ENCODE data around the gene S100A14. TPM values are rescaled to one million over a fixed set of nuclear protein-coding genes. Genes with fewer than 3 reads are reported as not detected.

The S100A14 gene
- total and polyA plus RNA-seq, 2 of the 13 experiments (the other 11 are each of a cell fraction or from before 2014, with no cell fraction given), result 1.4 to 7.7 TPM

GRCh38 chr1:153631047-153632022, 15.2 kb upstream of the S100A14 start (continued):
- TF ChIP-seq ARID5B (CRISPR knock-in tag; IDR thresholded peaks at IDR 0.05) (0 out of 2 replicates have a peak, but pooled peaks have one; percentile 36), CREB3 (CRISPR knock-in tag; IDR thresholded peaks at IDR 0.05) (no peak), ARID3A (IDR thresholded peaks at IDR 0.05; ENCODE audit: low read depth, low read length) (0 out of 2 replicates have a peak, but pooled peaks have one; percentile 29), RBFOX2 (IDR thresholded peaks at IDR 0.05; ENCODE audit: low read depth, low read length) (peak; percentile 51; the same call in 1 of the 2 replicates), ZBTB34 (CRISPR knock-in tag; IDR thresholded peaks at IDR 0.05) (no peak), HNRNPK (IDR thresholded peaks at IDR 0.05; ENCODE audit: low read depth, low read length, poor library complexity, severe bottlenecking) (peak; percentile 56), TEAD3 (CRISPR knock-in tag; optimal IDR thresholded peaks at IDR 0.05; ENCODE audit: borderline replicate concordance) (peak; percentile 39), FOXA3 (CRISPR knock-in tag; IDR thresholded peaks at IDR 0.05) (peak; percentile 20; the same call in 1 of the 2 replicates), KDM6A (CRISPR knock-in tag; IDR thresholded peaks at IDR 0.05; ENCODE audit: low read depth) (peak; percentile 81), CREBL2 (CRISPR knock-in tag; IDR thresholded peaks at IDR 0.05; ENCODE audit: borderline replicate concordance) (no peak), NFIC (IDR thresholded peaks at IDR 0.05; ENCODE audit: low read length) (0 out of 2 replicates have a peak, but pooled peaks have one; percentile 20), HDAC1 (CRISPR knock-in tag; IDR thresholded peaks at IDR 0.05) (0 out of 2 replicates have a peak, but pooled peaks have one; percentile 25), SOX5 (CRISPR knock-in tag; IDR thresholded peaks at IDR 0.05; ENCODE audit: borderline replicate concordance) (0 out of 2 replicates have a peak, but pooled peaks have one; percentile 14), EHMT2 (IDR thresholded peaks at IDR 0.05; ENCODE audit: borderline replicate concordance, low read depth, low read length) (no peak), ASH2L (IDR thresholded peaks at IDR 0.05; ENCODE audit: insufficient read length, low read depth, low read length) (peak; percentile 79), POLR2A (IDR thresholded peaks at IDR 0.05; ENCODE audit: insufficient read depth in 1 of 2, low read depth in 2 of 2, low read length in 2 of 2) (0 out of 4 replicates have a peak, but pooled peaks of 1 of the 2 experiments have one; percentile 23), FOXA1 (IDR thresholded peaks at IDR 0.05) (no peak), FOXA1 (CRISPR knock-in tag; IDR thresholded peaks at IDR 0.05) (0 out of 2 replicates have a peak, but pooled peaks have one; percentile 26), ZNF138 (CRISPR knock-in tag; IDR thresholded peaks at IDR 0.05; ENCODE audit: low read depth) (no peak), EP300 (IDR thresholded peaks at IDR 0.05; ENCODE audit: low read depth in 2 of 2, low read length in 2 of 2) (peak in 1 of 2 experiments; percentile 48; a peak in 1 of 4 replicates), EP300 (CRISPR knock-in tag; IDR thresholded peaks at IDR 0.05; ENCODE audit: borderline replicate concordance) (no peak)

Measured in HepG2 (cell line).